HG03354 (cell line): ENCODE results near the gene P3R3URF.
"Not testable (repeated sequence)": the region's sequence is repeated elsewhere in the genome, so short reads cannot be mapped to it uniquely, and the experiment has no call there.

Experiments
- ATAC-seq: cut with Tn5 transposase; IDR thresholded peaks from one replicate; pipeline ENCODE4 v1.9.1; 2021; ENCODE audit warnings: mild to moderate bottlenecking; ENCODE audit not compliant: unreplicated experiment, poor library complexity, severe bottlenecking

Gene P3R3URF

GRCh38 chr1:46176211-46176865 is at the start of gene P3R3URF:
P3R3URF (minus strand) TSS chr1:46176488; CDS start chr1:46176471, 17 bp downstream.
- no peak for ATAC-seq

GRCh38 chr1:46224966-46225365 is 48.7 kb upstream of the P3R3URF start:
- ATAC-seq = no peak

GRCh38 chr1:46223472-46223943 is 47.2 kb upstream of the P3R3URF start:
- no peak for ATAC-seq

- ATAC-seq = not testable (repeated sequence)
These were observed 46.8 kb upstream of the P3R3URF start for GRCh38 chr1:46223055-46223454.

- no peak for ATAC-seq
These were observed 45.5 kb upstream of the P3R3URF start for GRCh38 chr1:46221749-46222148.

GRCh38 chr1:46220808-46221207 is 44.5 kb upstream of the P3R3URF start:
- no peak for ATAC-seq

GRCh38 chr1:46219551-46220520 is 43.5 kb upstream of the P3R3URF start:
- no peak for ATAC-seq

- no peak for ATAC-seq
These were observed 42.2 kb upstream of the P3R3URF start for GRCh38 chr1:46218443-46218842.

GRCh38 chr1:46215504-46215903 is 39.2 kb upstream of the P3R3URF start:
- no peak for ATAC-seq

- no peak for ATAC-seq
These were observed 34.8 kb upstream of the P3R3URF start for GRCh38 chr1:46211051-46211450.

- ATAC-seq = no peak
These were observed 34.3 kb upstream of the P3R3URF start for GRCh38 chr1:46210561-46210960.

- no peak for ATAC-seq
These were observed 30.1 kb upstream of the P3R3URF start for GRCh38 chr1:46206399-46206798.

- no peak for ATAC-seq
These were observed 29.5 kb upstream of the P3R3URF start for GRCh38 chr1:46205791-46206190.

- ATAC-seq = no peak
These were observed 28.9 kb upstream of the P3R3URF start for GRCh38 chr1:46205141-46205540.

GRCh38 chr1:46204406-46204742 is 28.1 kb upstream of the P3R3URF start:
- no peak for ATAC-seq

- ATAC-seq = no peak
These were observed 27.6 kb upstream of the P3R3URF start for GRCh38 chr1:46203738-46204405.

GRCh38 chr1:46199233-46199749 is 23.0 kb upstream of the P3R3URF start:
- ATAC-seq = no peak

GRCh38 chr1:46197964-46198811 is 21.9 kb upstream of the P3R3URF start, which contains the start of gene POMGNT1:
POMGNT1 (minus strand) TSS chr1:46198434; CDS start chr1:46197821, 613 bp downstream.
- peak; percentile 86 for ATAC-seq

GRCh38 chr1:46197560-46197963 is 21.3 kb upstream of the P3R3URF start:
- no peak for ATAC-seq
